Sciatic nerve (tissue), 2 donors: ENCODE measurements around the gene KPTN. TPM values are rescaled to one million over a fixed set of nuclear protein-coding genes. Genes with fewer than 3 reads are reported as not detected.

Source experiments
- ATAC-seq: fragments of 200-7000 bp; cut with Tn5 transposase; one replicate; pipeline ENCODE4 v1.9.1; 2020; ENCODE audit warnings: mild to moderate bottlenecking, moderate library complexity
- DNase-seq: peaks from one replicate; pipeline ENCODE4 v3.0.0-alpha.2; 2020; ENCODE audit warnings: low spot score
- intact Hi-C: fragments of 100-400 bp; cut with DNase I; formaldehyde crosslinking; loops from one replicate; pipeline ENCODE4 v1.14.2; 2022
- total RNA-seq: library from RNA; stranded (reverse); fragmentation: NEBNext Ultra II Directional; extraction: Animal tissue kit (Norgen Biotek cat#: 25700); gene quantifications from one replicate; pipeline ENCODE4 v1.2.1, GENCODE V29; 2021
- donor health status: DM: no; HTN: no; CAD: no.
- donor health status: DM: no; HTN: no; CAD: no.

KPTN gene
- total RNA-seq, 1 donor from 2014 or later, result 6.3 TPM

GRCh38 chr19:47427241-47428176 lies 56.5 kb downstream of the KPTN start:
- intact Hi-C loops, result loop anchor here (1.0 kb wide), 1 partner anchor 20 kb away; no protein-coding TSS in a partner anchor
- ATAC-seq (peak; percentile 65), DNase-seq (peak; percentile 72)

Other genes with a start within 250 kb of the KPTN start
- gene CCDC9, start 227.7 kb downstream of the KPTN start, total RNA-seq, result 42.4 TPM
- 28.2 TPM for gene INAFM1, start 209.3 kb downstream of the KPTN start, total RNA-seq
- 33.3 TPM for gene C5AR1, start 174.4 kb downstream of the KPTN start, total RNA-seq
- 6.1 TPM for gene C5AR2, start 152.0 kb downstream of the KPTN start, total RNA-seq
- gene DHX34, start 134.9 kb downstream of the KPTN start, total RNA-seq, result 15.2 TPM
- gene MEIS3, start 64.7 kb downstream of the KPTN start, total RNA-seq, result 6.6 TPM
- gene SLC8A2, start 12.3 kb downstream of the KPTN start, total RNA-seq, result not detected
- 91.7 TPM for gene NAPA, start 30.8 kb upstream of the KPTN start, total RNA-seq
- 0.71 TPM for gene ZNF541, start 88.9 kb upstream of the KPTN start, total RNA-seq
- gene BICRA, start 124.9 kb upstream of the KPTN start, total RNA-seq, result 23.9 TPM
- gene EHD2, start 229.2 kb upstream of the KPTN start, total RNA-seq, result 153 TPM